GM12891 (cell line): ENCODE results near the gene PMF1.
A peak's percentile ranks its signal among the peaks of the same experiment; 100 is the strongest.

ENCODE experiments used
- PAX5 ChIP-seq: IDR thresholded peaks from 2 replicates; pipeline ENCODE4 v1.6.1; 2011; ENCODE audit warnings: low read length, moderate library complexity, mild to moderate bottlenecking; ENCODE audit not compliant: insufficient read depth, severe bottlenecking
- POLR2A ChIP-seq: IDR thresholded peaks from 2 replicates; pipeline ENCODE4 v1.6.1; 2011; ENCODE audit warnings: low read depth, low read length, control low read depth
- POLR2AphosphoS5 ChIP-seq: IDR thresholded peaks from 2 replicates; pipeline ENCODE4 v1.6.1; 2011; ENCODE audit warnings: low read depth, low read length, control low read depth
- SPI1 ChIP-seq: IDR thresholded peaks from 2 replicates; pipeline ENCODE4 v1.6.1; 2011; ENCODE audit warnings: low read depth, low read length, control low read depth
- TAF1 ChIP-seq: IDR thresholded peaks from 2 replicates; pipeline ENCODE4 v1.6.1; 2011; ENCODE audit warnings: low read depth, low read length, control low read depth

GRCh38 chr1:156165083-156165482, 47.7 kb upstream of the PMF1 start:
- TF ChIP-seq TAF1 (no peak), POLR2A (no peak), POLR2AphosphoS5 (no peak), PAX5 (no peak), SPI1 (peak; percentile 54; the same call in 1 of the 2 replicates)
